Ishikawa (cell line): Measurements from ENCODE around the gene DDX49.

Experiments
- CEBPB ChIP-seq: IDR thresholded peaks from 2 replicates; pipeline ENCODE4 v1.6.1; 2012
- EGR1 ChIP-seq: IDR thresholded peaks from 2 replicates; pipeline ENCODE4 v1.6.1; 2012
- EP300 ChIP-seq: IDR thresholded peaks from 2 replicates; pipeline ENCODE4 v1.6.1; 2012; ENCODE audit warnings: borderline replicate concordance
- MAX ChIP-seq: IDR thresholded peaks from 2 replicates; pipeline ENCODE4 v1.6.1; 2012
- RAD21 ChIP-seq: IDR thresholded peaks from 2 replicates; pipeline ENCODE4 v1.6.1; 2012; ENCODE audit warnings: low read depth
- TCF12 ChIP-seq: IDR thresholded peaks from 2 replicates; pipeline ENCODE4 v1.6.1; 2012; ENCODE audit warnings: low read depth
- USF1 ChIP-seq: IDR thresholded peaks from 2 replicates; pipeline ENCODE4 v1.6.1; 2012
- ZBTB7A ChIP-seq: IDR thresholded peaks from 2 replicates; pipeline ENCODE4 v1.6.1; 2012; ENCODE audit warnings: low read depth

GRCh38 chr19:18901491-18901890 lies 18.0 kb upstream of the DDX49 start:
- TF ChIP-seq CEBPB (no peak), RAD21 (no peak), EGR1 (no peak), EP300 (no peak), ZBTB7A (no peak), MAX (no peak), TCF12 (no peak), USF1 (no peak)
